NAMALWA (cell line): Measurements from ENCODE around the gene SLCO2A1.
A peak's percentile ranks its signal among the peaks of the same experiment; 100 is the strongest.

Source experiments
- DNase-seq: peaks from one replicate; pipeline ENCODE4 v3.0.0-alpha.2; 2015; ENCODE audit warnings: low spot score

The SLCO2A1 gene

GRCh38 chr3:133980035-133980434 is 49.7 kb downstream of the SLCO2A1 start:
- no peak for DNase-seq

- DNase-seq = no peak
Measured at GRCh38 chr3:133979553-133979952, 50.2 kb downstream of the SLCO2A1 start.

- DNase-seq = no peak
Measured at GRCh38 chr3:133977568-133977967, 52.2 kb downstream of the SLCO2A1 start.

- no peak for DNase-seq
Measured at GRCh38 chr3:133973249-133973980, 56.3 kb downstream of the SLCO2A1 start.

GRCh38 chr3:133972156-133972555 is 57.6 kb downstream of the SLCO2A1 start:
- no peak for DNase-seq

- DNase-seq = no peak
Measured at GRCh38 chr3:133970916-133971315, 58.8 kb downstream of the SLCO2A1 start.

GRCh38 chr3:133970339-133970738 is 59.4 kb downstream of the SLCO2A1 start:
- DNase-seq = no peak

GRCh38 chr3:133967992-133968892 is 61.5 kb downstream of the SLCO2A1 start:
- no peak for DNase-seq

- no peak for DNase-seq
Measured at GRCh38 chr3:133966954-133967353, 62.8 kb downstream of the SLCO2A1 start.

GRCh38 chr3:133965906-133966305 is 63.8 kb downstream of the SLCO2A1 start:
- DNase-seq = no peak

- no peak for DNase-seq
Measured at GRCh38 chr3:133965013-133965570, 64.6 kb downstream of the SLCO2A1 start.

- DNase-seq = peak; percentile 14
Measured at GRCh38 chr3:133964547-133964946, 65.2 kb downstream of the SLCO2A1 start.

- DNase-seq = no peak
Measured at GRCh38 chr3:133963657-133964396, 65.9 kb downstream of the SLCO2A1 start.

GRCh38 chr3:133962849-133963248 is 66.9 kb downstream of the SLCO2A1 start:
- no peak for DNase-seq

- no peak for DNase-seq
Measured at GRCh38 chr3:133958071-133958805, 71.5 kb downstream of the SLCO2A1 start.

- no peak for DNase-seq
Measured at GRCh38 chr3:133956982-133957381, 72.7 kb downstream of the SLCO2A1 start.

- DNase-seq = no peak
Measured at GRCh38 chr3:133956353-133956752, 73.4 kb downstream of the SLCO2A1 start.

- no peak for DNase-seq
Measured at GRCh38 chr3:133955892-133956291, 73.8 kb downstream of the SLCO2A1 start.

- DNase-seq = no peak
Measured at GRCh38 chr3:133954717-133955360, 74.9 kb downstream of the SLCO2A1 start.

- DNase-seq = no peak
Measured at GRCh38 chr3:133953297-133953696, 76.4 kb downstream of the SLCO2A1 start.

GRCh38 chr3:133949438-133949837 is 80.3 kb downstream of the SLCO2A1 start:
- DNase-seq = no peak
